HG03457 (cell line): ENCODE data around the gene APAF1.
"Not testable (repeated sequence)": the region's sequence is repeated elsewhere in the genome, so short reads cannot be mapped to it uniquely, and the experiment has no call there.

ENCODE experiments used
- ATAC-seq: cut with Tn5 transposase; IDR thresholded peaks from one replicate; pipeline ENCODE4 v1.9.1; 2021; ENCODE audit warnings: moderate number of reproducible peaks; ENCODE audit not compliant: unreplicated experiment

The APAF1 gene

DNA sequence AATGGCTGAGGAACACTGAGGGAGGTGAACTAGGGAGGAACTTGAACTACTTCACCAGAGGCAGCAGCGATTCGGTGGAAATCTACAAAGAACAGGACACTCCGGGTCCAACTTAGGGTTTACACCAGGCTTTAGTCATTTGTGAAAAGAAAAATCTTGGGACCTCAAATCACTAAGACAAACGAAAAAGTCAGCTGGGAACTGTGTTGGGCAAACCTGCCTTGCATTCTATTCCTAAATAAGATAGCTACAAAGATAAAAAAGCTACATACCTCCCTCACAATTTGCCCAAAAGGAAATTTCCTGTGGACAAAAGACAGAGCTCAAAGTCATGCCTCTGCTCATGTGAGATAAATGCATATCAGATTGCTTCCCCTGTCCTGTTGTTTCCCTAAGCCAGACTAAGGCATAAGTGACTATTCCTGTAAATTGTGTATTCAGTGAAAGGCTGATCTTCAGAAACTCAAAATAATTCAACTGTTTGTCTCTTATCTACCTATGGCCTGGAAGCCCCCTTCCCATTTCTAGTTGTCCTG lies 106.6 kb downstream of the APAF1 start:
- no peak for ATAC-seq

DNA sequence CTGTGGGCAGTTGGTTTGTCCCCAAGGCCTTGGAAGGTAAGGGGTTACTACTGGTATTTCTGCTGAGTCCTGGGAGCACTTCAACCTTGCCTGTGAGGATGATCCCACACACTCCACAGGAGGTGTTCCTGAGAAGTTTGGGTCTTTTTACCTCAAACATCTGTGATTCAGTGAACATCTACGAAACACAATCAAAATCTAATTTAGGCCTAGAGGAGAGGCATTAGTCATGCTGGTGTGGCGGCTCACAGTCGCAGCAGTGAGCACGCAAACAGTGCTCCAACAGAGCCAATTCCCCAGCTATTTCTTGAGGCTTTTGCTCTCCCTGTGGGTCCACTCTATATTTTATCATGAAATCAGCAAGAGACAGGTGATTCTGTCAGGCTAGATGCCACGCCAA lies 107.6 kb downstream of the APAF1 start:
- ATAC-seq = no peak

DNA sequence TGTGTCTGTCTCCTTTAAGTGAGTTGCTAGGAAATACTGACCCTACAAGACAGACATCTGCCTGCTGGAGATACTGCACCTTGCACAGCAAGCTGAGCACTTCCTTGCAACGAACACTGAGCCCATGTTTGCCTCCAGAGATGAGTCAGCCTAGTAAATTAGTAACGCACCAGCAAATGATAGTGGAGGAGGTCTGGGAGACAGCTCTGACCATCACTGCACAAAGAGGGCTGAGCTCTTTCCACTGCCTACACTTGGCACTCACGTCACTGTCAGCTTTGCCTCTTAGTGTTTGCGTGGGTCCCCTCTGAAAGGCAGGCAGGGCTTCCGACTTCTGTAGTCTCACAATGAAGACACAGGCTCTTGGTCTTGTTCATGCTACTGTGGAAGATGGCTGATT lies 109.0 kb downstream of the APAF1 start:
- ATAC-seq = peak; percentile 99

DNA sequence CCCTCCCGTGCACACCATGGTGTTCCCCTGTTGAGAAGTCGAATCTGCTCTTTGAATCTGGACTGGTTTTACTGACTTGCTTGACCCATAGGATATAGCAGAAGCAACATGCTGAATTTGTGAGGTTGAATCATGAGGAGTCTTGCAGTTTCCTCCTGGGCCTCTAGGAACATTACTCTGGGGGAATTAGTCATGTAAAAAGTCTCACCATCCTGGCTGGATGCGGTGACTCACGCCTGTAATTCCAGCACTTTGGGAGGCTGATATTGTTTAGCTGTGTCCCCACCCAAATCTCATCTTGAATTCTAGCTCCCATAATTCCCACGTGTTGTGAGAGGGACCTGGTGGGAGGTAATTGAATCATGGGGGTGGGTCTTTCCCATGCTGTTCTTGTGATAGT lies 110.8 kb downstream of the APAF1 start:
- ATAC-seq = not testable (repeated sequence)

DNA sequence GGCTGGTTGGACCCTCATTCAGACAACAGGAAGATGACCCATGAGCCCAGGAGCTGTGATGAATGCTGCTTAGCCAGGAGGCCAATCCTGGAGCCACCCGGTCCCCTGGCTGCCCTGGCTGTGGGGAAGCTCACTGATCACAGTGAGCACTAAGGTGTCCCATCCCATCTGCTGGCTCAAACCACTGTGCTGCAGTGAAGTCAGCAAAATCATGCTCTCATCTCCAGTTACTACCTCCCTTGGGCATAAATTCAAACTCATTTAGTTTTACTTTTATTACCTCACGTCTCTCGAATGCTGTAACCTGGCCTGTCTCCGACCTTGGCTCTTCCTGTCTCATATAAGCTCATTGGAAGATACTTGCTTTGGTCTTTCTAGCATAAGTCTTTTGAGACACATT lies 112.4 kb downstream of the APAF1 start:
- ATAC-seq = no peak

DNA sequence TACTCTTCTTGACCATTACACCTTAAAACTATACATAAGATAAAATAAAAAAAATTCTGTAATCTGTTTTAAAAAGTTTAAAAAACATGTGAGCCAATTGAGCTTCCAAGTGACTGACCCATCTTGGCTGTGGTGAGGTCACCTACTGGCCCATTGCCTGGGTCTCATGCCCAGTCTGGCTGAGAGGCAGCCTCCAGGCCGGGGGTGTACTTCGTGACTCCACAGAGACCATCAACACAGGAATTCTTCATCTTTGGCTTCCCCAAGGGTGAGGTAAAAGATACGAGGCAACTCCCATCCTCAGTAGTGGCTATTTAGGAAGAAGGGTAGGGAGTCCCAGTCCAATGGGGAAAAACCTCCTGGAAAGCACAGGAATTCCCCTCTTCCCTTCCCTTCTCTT lies 113.2 kb downstream of the APAF1 start:
- ATAC-seq = no peak

DNA sequence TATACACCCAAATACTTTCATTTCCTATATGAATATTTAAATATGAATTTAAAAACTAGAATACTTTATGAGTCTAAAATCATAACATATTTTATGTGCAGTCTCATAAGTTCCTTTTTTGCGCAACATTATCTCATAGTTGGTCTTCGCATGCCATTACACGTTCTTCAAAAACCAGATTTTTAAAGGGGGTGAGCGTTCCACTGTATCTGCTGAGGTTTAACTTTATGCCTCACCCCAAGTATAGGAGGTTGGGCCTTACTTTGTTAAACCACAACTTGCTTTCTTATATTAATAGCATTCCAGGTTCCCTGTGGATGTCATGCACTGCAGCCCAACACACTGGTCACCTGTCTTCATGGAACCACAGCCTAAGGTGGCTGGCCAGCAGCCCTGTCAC lies 118.6 kb downstream of the APAF1 start:
- ATAC-seq = no peak

DNA sequence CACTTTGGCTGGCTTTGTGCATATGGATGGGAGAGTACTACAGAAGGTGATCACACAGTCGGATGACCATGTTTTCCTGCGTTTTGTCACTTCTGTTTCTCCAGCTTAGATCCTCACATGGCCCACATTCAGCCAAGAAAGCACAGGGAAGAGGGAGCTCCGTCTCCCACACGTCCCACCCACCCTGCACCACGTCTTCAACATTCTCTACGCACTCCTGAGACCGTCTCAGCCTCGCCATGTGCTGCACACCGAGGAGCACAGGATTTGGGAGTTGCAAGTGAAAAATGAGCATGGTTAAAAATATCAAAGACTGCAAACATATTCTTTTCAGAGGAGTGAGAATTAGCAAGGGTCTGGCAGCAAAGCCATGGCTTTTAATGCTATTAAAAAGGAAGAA lies 122.2 kb downstream of the APAF1 start:
- ATAC-seq = no peak

DNA sequence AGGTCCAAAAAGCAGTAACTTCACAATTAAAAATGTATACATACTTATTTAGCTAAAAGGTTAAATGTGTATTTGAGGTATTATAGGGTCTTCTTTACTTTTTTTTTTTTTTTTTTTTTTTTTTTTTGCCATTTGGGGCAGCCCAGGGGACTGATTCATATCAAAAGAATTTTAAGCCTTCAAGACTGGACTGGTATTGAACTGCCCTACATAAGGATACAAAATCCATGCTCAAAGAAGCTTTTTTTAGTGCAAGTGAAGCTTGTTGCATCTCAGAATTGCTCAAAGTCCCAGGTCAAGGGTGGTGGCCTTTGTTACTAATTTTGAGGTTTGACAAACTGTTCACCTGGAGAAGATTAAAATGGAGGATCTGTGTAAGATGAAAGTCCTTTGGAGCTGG lies 124.0 kb downstream of the APAF1 start:
- ATAC-seq = no peak

DNA sequence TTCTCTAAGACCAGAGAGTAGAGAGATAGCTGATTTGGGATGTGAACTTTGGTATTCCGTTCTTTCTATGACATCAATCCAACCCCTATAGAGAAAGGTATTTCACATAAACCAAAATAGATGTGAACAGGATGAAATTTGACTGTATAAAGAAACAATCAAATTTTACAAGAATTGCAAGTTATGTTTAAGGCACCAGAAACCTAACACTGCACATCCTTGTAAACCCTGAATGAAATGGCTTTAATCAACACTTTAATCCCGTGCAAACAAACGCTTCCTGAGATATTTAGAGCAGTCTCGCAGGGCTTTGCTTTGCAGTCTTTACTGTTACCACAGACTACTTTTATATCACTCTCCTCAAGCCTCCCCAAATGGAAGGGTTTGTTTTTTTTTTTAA lies 125.1 kb downstream of the APAF1 start:
- ATAC-seq = no peak

DNA sequence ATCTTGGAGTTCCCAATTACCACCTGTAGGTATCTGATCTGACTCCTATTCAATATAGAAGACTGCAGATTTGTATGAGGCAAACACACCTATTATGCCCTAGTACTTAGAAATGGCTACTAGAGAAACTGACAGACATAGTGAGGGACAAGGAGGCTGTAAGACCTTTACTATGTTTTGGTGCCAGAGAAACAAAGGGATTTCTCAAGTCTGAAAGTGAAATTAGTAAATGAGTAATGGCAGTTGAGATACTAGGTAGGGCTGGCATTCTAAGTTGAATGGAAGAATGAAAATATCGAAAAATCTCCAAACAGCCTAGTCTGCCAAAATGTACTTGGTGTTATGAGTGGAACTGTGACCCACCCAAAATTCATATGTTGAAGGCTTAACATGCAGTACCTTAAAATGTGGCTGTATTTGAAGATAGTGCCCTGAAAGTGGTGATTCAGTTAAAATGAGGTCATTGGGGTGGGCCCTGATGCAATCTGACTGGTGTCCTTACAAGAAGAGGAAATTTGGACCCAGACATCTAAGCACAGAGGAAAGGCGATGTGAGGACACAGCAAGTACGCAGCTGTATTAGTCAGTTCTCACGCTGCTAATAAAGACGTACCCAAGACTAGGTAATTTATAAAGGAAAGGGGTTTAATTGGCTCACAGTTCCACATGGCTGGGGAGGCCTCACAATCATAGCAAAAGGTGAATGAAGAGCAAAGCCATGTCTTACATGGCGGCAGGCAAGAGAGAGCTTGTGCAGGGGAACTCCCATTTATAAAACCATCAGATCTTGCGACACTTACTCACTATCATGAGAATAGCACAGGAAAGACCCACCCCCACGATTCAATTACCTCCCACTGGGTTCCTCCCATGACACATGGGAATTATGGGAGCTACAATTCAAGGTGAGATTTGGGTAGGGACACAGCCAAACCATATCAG lies 127.0 kb downstream of the APAF1 start:
- ATAC-seq = no peak

DNA sequence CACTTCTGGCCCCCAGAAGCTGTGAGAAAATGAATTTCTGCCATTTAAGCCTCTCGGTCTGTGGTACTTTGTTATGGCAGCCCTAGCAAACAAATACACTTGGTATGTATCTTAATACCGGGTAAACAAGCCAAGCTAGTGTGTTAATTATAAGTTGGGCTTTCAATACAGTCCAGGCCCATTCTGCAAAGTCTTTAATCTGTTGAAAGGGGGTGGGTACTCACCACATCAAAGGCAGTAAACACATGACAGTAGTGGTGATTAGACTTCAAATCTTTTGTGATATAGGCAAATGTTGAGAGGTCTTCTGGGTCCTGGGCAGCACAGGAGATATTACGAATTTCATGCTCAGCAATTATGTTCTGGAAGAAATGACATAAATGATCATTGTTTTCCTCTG lies 127.7 kb downstream of the APAF1 start:
- ATAC-seq = no peak

DNA sequence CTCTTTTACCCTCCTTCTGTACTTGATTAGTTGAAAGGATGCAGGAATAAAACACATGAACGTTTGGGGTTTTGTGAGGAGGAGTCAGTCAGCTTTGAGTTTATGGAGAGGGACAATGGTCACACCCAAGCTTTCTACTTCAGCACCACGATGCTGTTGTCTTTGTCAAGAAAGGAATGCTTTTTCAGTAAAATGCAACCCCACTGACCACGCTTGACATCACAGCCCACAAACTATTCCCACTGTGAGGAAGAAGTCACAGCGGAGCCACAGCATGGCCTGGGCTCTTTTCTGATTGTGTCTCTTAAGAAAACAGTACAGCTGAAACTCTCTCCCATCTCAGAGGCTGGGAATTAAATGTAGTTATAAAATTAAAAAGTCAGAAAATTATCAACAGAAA lies 135.2 kb downstream of the APAF1 start:
- no peak for ATAC-seq

DNA sequence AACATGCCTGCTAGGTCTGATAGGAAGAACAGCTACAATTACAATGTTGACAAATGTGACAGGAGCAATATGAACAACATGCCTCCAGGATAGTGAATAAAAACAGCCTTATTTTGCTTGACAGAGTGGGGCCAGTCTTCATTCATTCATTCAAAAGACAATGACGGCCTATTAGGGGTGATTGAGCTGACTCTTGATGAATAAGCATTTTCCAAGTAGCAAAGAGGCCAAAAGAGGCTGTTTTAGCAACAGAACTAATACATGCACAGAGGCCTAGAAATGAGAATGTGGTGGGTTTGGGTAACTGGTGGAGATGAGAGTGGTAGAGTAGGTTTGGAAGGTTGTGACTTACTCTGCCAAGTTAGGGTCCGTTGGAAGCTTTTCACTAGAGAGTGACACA lies 138.3 kb downstream of the APAF1 start:
- ATAC-seq = no peak
